NB4 (cell line): ENCODE results near the gene NCK2.

ENCODE experiments used
- MYC ChIP-seq: IDR thresholded peaks from 2 replicates; pipeline ENCODE4 v1.6.1; 2011; ENCODE audit warnings: low read depth, low read length
- POLR2A ChIP-seq: IDR thresholded peaks from 2 replicates; pipeline ENCODE4 v1.6.1; 2011; ENCODE audit warnings: mild to moderate bottlenecking; ENCODE audit not compliant: insufficient read length; ENCODE audit errors: extremely low read depth
- TF ChIP-seq, protein P1 (sequence below): IDR thresholded peaks from one replicate; pipeline ENCODE4 v1.5.1; 2012; ENCODE audit warnings: low read depth, low read length

DNA sequence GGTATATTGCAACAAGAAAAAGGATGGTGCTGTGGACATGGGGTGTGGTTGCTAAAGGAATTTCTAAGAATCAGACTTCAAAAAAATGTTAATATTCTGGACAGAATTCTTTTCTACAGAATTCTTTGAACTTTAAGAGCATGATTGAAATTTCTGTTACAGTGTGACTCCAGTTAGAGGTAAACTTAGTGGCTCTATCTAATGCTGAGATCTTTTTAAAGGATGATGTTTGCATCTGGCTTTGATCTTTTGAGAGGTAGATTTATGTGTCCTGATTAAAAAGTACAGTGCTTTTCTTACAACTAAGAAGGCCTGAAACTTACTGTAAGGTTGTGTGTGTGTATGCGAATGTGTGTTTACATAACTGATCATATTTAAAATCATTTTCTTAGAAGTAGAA lies 25.4 kb downstream of the NCK2 start:
- TF ChIP-seq, protein P1, sequence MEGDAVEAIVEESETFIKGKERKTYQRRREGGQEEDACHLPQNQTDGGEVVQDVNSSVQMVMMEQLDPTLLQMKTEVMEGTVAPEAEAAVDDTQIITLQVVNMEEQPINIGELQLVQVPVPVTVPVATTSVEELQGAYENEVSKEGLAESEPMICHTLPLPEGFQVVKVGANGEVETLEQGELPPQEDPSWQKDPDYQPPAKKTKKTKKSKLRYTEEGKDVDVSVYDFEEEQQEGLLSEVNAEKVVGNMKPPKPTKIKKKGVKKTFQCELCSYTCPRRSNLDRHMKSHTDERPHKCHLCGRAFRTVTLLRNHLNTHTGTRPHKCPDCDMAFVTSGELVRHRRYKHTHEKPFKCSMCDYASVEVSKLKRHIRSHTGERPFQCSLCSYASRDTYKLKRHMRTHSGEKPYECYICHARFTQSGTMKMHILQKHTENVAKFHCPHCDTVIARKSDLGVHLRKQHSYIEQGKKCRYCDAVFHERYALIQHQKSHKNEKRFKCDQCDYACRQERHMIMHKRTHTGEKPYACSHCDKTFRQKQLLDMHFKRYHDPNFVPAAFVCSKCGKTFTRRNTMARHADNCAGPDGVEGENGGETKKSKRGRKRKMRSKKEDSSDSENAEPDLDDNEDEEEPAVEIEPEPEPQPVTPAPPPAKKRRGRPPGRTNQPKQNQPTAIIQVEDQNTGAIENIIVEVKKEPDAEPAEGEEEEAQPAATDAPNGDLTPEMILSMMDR, result no peak
- no peak for TF ChIP-seq POLR2A
- TF ChIP-seq MYC, result no peak
